ENCODE data around the gene CSRP3.

Gene CSRP3

DNA sequence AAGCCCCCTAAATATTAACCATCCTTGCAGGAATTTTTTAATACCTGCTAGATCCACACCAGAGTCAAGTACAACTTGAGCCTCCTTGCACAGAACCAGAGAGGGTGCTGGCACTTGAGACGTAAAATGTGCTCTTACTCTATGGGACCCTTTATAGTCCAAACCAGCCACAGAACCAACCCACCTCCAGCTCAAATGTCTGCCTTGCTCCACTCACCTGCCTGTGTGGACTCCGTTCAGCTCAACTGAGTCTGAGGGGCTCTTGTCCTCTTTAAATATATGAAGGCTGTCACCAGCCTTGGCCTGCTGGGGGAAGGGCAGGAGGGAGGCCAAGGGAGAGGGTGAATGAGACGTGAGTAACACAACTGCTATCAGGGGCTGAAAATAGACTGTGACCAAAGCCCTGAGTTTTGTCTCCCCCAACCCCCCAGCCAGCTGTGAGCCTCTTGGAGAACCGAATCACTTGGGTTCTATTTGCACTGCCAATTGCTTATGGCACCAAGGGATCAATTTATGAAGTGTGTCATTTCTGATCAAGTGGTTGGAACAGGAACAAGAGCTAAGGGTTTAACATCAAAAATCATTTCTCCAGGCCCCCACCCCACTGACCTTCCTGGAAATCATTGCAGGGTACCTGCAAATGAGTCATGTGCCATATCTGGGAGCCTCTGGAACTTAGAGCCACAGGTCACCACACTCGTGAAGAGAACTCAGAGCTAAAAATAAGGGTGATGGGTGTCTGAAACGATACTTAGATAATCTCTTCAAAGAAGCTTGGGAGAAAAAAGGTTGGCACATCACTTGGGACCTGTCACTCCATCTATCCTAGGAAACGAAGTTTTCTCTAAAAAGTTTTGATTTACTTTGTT is at the start of gene CSRP3:
TSS of gene CSRP3 (minus strand) at position 247 of the 869 bp plus-strand sequence. CDS start 9,535 bp downstream, outside the sequence.
- no peak for DNase-seq

DNA sequence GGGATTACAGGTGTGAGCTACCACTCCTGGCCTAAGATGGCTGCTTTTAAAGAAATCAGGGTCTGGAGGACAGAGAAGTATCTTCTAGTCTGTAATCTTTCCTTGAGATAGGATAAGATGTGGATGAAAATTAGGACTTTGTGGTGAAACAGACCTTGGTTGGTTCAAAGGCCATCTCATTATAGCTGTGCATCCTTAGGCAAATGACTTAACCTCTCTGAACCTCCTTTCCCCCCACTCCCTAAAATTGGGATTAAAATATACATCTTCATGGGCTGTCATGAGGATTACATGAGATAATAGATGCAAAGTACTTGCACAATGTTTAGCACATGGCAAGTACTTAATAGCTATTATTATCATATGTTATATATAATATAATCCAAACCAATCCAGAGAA is 49.8 kb upstream of the CSRP3 start:
- no peak for DNase-seq

DNA sequence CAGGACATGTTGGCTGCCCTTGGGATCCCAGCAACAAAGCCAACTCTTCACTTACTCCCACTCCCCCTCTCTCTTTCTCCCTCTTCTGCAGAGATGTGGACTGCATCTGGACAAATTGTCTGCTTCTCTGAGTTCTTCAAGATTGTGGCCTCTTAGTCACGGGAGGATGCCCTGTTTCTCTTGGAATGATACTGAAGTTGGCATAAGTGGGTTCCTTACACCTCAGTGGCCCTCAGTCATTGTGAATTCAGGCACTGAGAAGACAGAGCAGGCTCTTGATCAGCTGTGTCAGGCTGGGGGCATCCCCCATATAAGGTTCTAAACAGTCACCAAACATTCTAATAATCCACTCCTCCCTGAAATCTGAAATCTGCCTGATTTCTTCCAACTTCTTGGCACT is 45.0 kb upstream of the CSRP3 start:
- DNase-seq: no peak

DNA sequence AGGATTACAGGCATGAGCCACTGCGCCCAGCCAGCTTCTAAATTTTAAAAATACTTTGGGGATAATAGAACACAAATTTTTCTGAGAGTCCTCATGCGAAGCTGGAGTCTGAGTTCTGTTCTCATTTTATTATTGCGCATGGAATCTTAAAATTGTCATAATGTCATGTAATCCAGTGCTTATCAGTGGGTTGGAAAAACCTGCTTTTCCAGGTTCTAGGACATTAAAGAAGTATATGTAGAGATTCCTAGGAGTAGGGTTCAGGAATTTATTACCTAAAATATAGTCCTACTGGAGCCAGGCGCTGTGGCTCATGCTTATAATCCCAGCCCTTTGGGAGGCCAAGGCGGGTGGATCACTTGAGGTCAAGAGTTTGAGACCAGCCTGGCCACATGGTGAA is 43.6 kb upstream of the CSRP3 start:
- DNase-seq: no peak

DNA sequence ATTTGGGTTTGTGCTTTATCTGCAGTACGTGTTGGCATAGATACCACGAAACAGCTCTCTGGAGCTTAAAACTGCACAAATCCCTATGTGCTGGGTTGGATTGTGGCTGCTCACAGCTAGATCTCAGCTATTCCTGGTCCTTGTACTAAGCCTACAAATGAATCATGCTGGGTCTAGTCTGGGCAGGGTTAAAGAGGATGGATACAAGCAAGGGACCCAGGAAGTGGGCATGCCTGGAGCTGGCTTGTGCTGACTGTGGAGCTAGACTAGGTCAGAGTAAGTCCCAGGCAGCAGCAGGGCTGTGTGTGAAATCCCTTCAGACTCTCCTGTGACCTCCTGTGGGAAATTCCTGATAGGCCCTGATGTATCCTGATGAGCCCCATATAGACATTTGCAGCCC is 42.8 kb upstream of the CSRP3 start:
- DNase-seq: no peak

DNA sequence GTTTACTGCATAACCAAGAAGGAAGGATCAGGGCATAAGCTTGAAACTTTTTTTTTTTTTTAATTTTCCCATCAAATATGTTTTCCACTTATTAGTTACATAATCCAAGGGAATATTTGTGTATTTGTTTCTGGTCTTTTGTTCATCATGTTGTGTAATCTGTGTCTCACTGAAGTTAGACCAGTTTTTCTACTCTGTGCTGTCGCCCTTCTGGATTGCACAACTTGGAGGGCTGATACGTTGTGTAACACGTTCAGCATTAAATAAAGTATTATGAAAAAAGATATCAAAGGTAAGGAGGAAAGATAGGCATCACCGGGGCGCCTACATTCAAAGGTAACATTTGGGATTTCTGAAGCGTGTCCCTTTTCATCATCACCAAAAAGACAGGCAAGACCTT is 42.3 kb upstream of the CSRP3 start:
- no peak for DNase-seq

DNA sequence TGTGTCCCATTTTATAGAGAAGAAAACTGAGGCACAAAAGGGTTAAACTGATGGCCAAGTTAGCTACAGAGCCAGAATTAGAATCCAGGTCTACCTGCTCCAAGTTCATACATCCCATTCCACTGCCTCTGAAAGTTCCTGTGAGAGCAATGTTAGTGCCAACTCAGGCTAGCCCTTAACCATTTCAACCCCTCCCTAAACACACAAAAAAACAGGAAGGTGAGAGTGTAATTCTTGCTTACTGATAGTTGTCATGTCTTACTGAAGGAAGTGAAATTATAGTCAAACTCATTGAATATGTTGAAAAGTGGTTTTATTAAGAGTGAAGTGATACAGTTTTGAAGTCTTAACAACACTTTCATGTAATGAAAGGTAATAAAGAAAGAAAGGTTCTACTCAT is 41.8 kb upstream of the CSRP3 start:
- DNase-seq: no peak

DNA sequence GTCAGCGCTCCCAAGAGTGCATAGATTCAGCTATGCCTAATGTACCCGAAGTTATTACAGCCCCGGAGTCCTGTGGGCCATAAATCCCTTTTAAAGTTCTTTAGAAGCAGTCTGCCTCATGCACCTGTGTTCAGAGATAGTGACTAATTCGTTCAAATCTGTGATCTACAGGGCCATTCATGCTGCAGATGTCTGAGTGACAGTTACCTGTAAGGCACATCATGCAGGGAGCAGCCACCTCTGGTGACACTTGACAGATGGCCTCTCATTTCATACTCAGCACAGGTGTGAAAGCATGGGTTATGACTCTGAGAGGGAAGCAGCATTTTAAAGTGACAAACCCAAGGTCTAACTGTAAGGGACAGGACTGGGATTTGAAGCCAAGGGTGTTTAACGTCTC is 41.4 kb upstream of the CSRP3 start:
- DNase-seq: no peak

DNA sequence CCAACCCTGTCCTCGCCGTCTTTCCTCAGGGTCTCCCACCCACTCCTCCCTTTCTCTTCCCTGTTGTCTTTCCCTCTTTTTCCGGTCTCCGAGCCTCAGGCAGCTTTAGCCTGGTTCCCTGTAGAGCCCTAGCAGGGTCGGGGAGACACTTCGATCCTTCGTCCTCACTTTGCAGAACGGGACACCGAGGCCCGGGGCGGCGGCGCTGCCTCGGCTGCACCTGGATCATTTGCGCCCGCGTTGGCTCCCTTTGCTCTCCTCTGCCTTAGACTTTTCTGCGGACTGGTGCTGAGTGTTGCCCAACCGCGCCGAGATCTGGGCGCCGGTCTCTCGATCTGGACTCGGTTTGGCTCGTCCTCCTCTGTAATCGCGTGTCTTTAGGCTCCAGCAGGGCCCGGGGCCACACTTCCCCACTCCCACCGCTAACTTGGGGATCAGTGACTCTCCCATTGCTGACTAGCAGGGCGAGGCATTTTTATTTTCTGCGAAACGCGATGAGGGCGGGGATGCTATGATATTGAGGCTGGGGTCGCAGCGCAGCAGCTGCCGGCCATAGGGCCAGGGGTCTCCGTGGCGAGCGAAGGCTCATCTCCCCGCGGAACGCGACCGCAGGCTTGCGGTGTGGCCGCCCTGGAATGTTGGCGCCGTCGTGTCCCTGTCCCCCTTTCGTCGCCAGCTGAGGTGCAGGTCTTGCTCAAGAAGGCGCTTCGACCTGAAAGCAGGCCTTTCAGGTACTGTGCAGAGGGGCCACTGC is 40.6 kb upstream of the CSRP3 start:
- DNase-seq: no peak

DNA sequence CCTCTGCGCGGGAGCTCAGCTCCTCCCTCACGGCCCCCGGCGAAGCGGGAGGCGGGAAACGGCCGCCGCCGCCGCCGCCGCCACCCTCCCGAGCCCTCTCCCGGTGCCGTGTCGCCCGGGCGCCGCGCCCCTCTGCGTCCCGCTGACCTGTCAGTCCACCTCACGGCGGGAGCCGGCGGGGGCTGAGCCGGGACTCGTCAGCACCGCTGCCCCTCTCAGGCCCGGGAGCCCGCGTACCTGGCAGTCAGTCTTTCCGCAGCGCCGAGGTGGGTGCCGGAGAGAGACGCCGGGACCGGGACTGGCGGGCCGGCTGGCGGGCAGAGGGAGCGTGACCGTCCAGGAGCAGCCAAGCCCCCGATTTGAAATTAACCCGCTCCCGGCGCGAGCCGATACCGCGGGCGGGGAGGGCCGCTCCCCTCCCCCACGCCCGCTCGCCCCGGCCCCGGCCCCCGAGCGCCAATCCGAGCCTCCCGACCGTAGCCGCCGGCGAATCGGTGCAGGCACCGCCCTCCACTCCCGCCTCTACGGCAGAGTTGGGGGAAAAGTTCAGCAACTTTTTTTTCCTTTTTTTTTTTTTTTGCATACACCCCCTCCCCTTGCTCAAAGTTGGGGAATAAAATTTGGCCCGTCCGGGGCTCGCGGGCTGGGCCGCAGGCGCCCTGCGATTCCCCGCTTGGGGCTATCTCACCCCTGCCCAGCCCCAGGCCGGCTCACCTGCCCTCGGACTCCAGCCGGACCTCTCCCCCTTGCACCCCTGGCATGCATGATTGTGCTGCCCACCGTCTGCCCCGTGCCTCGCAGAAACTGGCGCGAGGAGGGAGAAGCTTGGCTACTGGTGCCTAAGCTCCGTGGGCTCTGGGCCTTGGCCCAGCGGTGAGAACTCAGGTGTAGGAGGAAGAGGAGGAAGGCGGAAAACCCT is 39.7 kb upstream of the CSRP3 start:
- peak; percentile 40 for DNase-seq

DNA sequence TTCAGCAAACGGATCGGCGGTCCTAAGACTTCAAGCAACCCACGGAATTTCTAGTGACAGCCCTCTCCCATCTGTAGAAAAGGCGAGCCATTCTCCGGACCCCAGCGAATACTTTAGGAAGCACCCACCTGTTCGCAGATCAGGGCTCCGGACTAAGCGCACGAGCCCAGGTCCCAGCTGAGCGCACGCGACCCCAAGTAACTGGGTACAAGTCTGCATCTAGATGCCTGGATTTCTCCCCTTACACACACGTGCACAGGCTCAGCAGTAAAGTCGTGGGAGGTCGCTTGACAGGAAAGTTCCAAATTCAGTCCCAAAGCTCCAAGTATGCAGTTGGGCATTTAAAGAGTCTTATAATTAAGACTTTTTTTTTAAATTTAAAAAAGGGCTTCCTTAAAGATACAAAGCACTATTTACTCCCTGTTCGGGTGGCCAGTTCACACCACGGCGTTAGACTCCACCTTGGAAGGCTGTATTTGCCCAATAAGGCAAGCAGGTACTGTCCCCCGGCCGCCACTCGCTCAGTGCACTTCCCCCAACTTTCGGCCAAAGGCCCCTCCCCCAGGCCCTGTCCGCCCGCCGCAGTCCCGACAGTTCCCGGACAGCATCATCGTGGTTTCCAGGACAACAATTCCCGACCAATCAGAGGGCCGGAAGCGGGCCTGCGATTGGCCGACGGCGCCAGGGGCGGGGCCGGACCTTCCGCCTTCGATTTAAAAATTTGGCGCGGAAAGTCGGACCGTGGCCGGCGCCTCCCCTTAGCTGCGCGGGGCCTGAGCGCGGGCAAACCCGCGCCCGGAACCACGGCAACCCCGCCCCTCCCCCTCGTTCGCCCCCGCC is 38.9 kb upstream of the CSRP3 start, which contains the start of gene E2F8:
TSS of gene E2F8 (minus strand) at position 526 of the 840 bp plus-strand sequence. CDS start 824 bp downstream, outside the sequence.
- DNase-seq: peak; percentile 93

DNA sequence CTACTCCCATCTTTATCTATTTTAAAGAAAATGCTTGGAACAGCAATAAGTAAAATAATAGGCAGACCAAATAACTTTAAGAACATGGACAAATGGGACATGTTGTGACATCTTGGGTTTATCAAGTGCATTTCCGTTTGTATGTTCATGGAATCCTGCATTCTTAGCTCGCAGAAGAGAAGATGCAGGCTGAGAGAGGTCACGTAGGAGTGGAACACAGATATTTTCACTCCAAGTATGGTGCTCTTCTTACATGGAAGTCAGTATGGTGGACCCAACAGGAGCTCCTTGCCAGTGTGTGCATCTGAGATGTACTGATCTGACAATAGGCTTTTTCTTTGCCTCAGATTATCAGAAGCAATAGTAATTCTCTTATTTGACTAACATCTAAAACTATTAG is 37.3 kb upstream of the CSRP3 start:
- DNase-seq: no peak

DNA sequence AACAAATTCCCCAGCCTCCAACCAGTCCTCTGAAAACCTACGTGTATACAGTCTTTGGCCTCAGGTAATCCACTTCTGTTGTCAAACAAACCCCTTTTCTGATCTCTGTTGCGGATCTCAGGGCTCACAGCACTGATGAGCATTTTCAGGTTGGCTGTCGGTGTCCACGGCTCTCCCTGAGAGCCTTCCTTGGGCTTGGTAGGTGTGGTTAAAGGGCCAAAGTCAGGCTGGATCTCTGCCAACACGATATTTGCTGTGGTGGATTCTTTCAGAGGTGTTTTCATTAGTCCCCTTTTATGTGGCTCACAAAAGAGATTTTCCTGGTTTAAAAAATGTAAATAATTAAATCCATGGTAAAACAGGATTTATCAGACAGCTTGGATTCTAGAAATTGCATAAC is 36.0 kb upstream of the CSRP3 start:
- no peak for DNase-seq

DNA sequence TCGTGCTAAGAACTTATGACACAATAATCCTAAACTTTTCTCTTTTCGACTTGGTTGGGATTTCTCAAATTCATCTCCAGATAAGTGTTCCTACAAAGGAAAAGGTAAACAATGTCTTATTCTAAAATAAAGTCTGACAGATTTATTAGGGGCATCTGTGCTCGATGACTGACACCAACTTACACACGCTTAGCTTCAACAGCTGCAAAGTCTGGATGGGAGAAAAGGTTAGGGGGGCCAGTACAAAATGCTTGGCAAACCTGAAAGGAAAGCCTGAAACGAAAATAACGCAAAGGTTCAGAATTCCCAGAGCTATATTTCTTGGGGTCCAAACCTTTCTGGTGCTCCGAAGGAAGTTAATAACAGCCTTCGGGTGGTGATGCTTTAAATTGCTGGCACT is 35.6 kb upstream of the CSRP3 start:
- DNase-seq: no peak

DNA sequence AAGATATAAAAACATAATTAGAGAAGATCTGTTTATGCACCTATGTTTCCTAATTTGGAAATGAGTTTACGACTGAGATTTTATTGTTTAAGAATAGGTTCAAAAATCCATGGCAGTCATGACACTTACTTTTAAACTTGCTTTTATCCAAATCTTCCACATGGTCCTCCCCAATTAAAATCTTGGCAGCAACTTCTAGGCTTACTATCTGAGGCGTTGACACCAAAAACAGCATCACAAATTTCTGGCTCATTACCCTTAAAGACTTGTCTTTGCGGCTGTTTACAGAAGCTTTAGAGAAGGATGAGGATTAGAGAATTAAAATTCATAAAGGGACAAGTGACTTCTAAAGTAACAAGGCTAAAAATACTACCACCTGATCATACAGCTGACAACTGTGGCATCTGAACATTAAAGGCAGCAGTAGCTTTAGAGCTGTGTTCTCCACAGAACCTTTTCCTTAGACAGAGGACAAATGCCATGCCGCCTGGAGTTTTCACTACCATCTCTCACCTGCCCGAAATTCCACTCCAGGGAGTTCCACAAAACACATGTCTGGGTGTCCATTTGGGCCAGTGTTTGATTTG is 32.5 kb upstream of the CSRP3 start:
- DNase-seq: no peak

DNA sequence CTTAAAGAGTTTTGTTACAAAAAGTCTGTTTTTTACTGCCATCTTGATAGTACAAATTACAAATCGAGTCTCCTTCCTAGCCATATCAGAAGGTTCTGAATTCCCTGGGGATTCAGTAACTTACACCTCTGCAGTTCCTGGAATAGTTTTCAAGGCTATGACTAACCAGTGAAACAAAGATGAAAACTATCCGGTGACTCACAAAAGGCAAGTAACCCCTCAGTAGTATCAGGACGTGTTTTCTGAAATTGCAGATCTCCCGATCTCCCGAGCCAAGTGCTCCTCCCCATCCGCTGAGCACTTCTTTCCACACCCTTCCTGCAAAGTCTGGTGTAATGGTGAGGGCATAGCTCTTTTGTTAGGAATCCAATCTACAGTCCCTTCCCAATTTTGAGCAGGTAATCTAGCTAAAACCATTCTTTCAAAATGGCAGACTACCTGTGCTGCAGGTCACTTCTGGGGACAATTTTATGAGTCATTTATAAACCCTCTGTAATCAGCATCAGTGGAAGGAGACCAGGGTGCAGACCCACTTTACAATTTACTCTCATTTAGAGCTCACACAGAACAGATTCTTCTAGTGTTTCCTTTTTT is 31.2 kb upstream of the CSRP3 start:
- no peak for DNase-seq

DNA sequence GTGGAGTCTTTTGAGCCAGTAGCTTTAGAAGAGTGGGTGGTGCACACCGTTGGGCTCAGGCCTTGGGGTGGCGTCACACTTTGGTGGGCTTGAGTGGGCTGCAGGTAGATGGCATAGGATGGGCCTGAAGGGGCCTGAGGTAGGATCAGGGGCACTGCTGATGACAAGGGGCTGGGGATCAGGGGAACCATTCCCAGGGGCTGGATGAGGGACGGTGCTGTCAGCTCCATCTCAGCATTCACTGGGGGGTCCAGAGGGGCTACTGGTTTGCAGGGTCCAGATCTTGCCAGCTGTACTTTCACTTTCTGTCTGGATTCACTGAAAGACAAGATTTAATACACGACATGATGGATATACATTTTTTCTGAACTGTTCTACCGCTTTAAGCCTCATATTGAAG is 27.9 kb upstream of the CSRP3 start:
- DNase-seq: no peak

DNA sequence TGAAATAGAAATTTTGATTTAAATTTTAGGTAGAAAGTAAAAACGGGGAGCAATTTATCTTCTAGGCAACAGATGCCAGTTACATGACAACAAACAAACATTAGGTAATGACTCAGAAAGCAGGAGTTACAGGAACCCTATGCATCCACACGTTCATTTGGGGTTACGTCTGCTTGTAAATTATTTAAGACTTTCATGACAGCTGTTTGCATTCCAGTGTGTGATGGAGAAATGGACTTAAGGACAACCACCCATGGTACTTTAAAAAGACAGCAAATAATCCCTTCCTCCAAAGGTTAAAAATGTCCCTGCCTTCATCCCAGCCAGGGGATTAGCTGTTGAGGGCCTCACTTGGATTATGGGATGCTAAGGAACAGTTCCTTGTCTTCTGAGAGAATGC is 27.2 kb upstream of the CSRP3 start:
- no peak for DNase-seq

DNA sequence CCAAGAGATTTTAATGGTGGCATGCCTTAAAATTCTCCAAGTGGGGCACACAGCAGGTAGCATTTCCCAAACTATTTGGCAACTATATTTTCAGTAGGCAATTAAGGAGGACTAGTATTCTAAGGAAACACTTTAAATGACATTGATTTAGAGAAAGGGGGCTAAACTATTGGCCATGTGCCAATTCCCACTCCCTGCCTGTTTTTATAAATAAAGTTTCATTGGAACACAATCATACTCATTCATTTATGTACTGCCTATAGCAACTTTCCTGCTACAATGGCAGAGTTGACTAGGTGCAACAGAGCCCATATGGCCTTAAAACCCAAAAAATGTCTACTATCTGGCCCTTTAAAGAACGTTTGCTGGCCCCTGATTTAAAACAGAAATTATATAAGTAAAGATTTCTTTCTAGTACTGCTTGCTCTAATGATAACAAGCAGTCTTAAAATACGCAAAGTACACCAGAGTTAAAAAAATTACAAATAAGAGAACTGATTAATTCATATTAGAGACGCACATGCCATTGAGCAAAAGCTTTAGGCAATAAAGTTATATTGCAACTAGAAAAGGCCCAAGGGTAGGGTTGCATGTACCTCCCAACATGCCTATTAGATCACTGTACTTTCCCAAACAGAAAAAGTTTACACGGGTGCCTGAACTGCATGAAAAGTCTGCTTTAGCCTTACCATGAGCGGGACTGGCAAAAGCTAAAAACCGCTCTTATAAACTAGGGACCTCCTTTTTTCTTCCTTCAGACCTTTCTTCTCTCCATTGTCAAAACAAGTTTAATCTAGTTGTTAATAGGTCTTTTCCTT is 24.8 kb upstream of the CSRP3 start:
- DNase-seq: no peak

DNA sequence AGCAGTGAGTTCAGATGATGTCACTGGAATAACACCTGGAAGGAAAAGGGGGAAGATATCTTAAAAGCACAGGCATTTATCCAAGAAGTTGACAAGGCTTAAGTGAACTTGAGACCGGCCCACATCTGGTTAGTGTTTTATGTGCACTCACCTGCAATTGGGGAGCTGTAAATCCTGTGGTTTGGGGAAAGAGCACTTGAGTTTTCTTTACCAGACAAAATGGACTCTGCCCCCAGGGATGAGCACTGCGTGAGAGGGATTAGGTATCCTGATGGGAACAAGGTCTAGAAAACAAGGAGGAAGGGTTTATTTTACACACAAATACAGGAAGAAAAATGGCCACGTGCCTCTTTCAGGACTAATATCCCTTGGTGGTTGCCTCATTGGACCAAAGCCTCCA is 23.8 kb upstream of the CSRP3 start:
- no peak for DNase-seq

All from GDM1 (cell line).